SHP77 (cell line): Measurements from ENCODE around the gene SMNDC1.
A peak's percentile ranks its signal among the peaks of the same experiment; 100 is the strongest.
"Not testable (repeated sequence)": the region's sequence is repeated elsewhere in the genome, so short reads cannot be mapped to it uniquely, and the experiment has no call there.

ENCODE experiments used
- DNase-seq, 2 experiments: peaks; one replicate each; lab custom pipeline; 2025; lab: John Stamatoyannopoulos, UW

Gene SMNDC1

GRCh38 chr10:110284262-110284661 lies 20.5 kb downstream of the SMNDC1 start:
- DNase-seq, result no peak

DNA sequence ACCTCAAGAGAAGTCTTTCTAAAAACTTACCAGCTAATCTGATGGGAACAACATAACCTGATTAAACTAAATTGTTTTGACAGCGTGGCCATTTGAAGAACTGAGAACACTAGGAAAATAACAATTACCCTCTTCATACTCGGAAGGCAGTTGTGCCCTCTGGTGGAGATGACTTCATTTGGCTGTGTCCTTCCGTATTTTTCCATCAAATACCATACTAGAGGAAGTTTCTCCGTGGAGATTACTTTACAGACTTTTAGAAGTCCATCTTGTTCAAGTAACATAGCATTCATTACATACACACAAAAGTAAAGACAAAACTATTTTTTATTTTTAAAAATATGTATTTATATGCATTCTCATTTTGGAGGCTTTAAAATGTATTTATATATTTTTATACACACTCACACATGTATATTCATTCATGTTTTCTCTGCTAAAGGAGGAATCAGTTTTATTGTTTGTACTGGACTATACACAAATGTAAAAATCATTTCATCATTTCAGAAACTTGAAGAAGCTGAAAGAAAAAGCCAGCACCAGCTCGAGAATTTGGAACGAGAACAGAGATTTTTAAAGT lies 25.2 kb downstream of the SMNDC1 start:
- peak; percentile 21 to 58 for DNase-seq

GRCh38 chr10:110278562-110279406 lies 25.9 kb downstream of the SMNDC1 start:
- no peak for DNase-seq

GRCh38 chr10:110277591-110277990 lies 27.1 kb downstream of the SMNDC1 start:
- no peak for DNase-seq

- no peak for DNase-seq
These were observed 28.1 kb downstream of the SMNDC1 start for GRCh38 chr10:110276603-110277002.

- no peak for DNase-seq
These were observed 29.5 kb downstream of the SMNDC1 start for GRCh38 chr10:110275128-110275729.

DNA sequence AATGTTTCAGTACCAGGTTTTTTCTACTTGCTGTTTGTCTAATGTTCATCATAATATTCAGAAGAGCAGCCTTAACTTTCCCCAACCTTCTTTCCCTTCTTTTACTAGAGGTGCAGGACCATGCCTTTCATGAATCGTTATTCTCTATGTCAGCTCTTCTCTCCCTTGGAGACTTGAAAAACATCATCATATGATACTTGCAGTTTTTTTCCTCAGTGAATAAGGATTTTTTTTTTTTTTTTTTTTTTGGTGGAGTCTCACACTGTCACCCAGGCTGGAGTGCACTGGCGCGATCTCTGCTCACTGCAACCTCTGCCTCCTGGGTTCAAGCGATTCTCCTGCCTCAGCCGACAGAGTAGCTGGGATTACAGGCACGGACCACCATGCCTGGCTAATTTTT lies 30.1 kb downstream of the SMNDC1 start:
- DNase-seq, result no peak

- no peak for DNase-seq
These were observed 30.6 kb downstream of the SMNDC1 start for GRCh38 chr10:110274072-110274627.

- DNase-seq, result no peak
These were observed 31.2 kb downstream of the SMNDC1 start for GRCh38 chr10:110273474-110273873.

GRCh38 chr10:110272995-110273394 lies 31.7 kb downstream of the SMNDC1 start:
- not testable (repeated sequence) for DNase-seq

- DNase-seq, result no peak
These were observed 35.1 kb downstream of the SMNDC1 start for GRCh38 chr10:110269374-110270318.

GRCh38 chr10:110268971-110269370 lies 35.7 kb downstream of the SMNDC1 start:
- no peak for DNase-seq

GRCh38 chr10:110268442-110268841 lies 36.3 kb downstream of the SMNDC1 start:
- DNase-seq, result no peak

DNA sequence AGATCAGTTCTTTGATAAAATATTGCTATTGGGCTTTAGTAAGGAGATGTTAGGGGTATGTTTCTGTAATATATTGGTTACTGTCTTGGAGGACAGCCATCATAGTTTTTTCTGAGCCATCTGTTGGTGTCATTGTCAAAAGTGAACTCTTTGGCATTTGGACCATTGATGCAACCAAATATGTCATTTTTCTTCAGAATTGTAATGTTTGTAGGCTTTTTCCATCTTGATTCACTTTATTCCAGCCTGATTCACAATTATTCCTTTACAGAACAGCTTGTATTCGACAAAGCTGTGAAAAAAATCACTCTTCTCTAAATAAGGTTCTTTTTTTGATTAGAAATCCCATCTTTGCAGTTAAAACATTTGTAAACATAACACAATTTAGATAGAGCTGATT lies 37.4 kb downstream of the SMNDC1 start:
- no peak for DNase-seq

GRCh38 chr10:110265573-110266193 lies 39.0 kb downstream of the SMNDC1 start:
- DNase-seq, result no peak

GRCh38 chr10:110263164-110263563 lies 41.6 kb downstream of the SMNDC1 start:
- DNase-seq, result no peak

GRCh38 chr10:110260746-110261477 lies 43.8 kb downstream of the SMNDC1 start:
- DNase-seq, result no peak

DNA sequence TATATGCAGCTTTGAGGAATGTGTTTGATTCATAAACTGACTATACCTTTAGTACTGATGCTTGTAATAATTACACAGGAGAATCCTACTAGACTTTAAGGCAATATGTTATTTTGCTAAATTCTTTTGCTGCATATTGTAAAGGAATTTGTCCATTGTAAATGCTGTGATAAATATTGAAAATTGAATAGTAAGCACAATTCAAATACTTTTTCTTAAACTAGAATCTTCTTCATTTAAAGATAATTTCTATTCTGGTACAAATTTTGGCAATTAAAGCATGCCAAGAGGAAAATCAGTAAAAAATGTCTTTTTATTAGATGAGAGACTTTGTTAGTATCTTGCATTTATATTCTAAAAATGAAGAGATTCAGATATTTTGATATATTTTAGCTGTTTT lies 45.4 kb downstream of the SMNDC1 start:
- no peak for DNase-seq

- DNase-seq, result no peak
These were observed 46.2 kb downstream of the SMNDC1 start for GRCh38 chr10:110258542-110258941.

DNA sequence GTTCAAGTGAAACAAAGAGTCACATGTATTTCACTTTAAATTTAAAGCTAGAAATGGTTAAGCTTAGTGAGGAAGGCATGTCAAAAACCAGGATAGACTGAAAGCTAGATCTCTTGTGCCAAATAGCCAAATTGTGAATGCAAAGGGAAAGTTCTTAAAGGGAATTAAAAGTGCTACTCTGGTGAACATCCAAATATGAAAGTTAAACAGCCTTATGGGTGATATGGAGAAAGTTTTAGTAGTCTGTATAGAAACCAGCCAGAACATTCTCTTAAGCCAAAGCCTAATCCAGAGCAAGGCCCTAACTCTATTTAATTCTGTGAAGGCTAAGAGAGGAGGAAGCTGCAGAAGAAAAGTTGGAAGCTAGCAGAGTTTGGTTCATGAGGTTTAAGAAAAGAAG lies 50.3 kb downstream of the SMNDC1 start:
- DNase-seq, result no peak

- DNase-seq, result no peak
These were observed 52.6 kb downstream of the SMNDC1 start for GRCh38 chr10:110252151-110252550.
